ENCODE measurements around the gene SYT2.

SYT2 gene

DNA sequence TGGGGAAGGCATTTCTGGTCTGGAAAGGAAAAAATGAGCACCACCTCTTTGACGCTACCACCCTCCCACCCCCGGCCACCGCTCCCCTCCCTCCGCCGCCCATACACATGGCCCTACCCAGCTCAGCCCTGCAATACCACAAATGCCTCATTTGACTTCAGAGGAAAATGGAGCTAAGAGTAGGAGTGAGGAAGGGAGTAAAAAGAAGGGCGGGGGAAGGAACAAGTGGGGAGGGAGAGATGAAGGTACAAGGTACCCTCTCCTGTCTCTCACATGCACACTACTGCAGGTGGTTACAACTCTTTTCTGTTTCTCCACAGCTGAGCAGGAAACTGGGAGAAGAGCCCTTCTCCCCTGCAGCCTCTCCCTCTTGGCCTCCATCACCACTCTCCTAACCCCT, 7.1 kb downstream of the SYT2 start:
- DNase-seq: no peak

DNA sequence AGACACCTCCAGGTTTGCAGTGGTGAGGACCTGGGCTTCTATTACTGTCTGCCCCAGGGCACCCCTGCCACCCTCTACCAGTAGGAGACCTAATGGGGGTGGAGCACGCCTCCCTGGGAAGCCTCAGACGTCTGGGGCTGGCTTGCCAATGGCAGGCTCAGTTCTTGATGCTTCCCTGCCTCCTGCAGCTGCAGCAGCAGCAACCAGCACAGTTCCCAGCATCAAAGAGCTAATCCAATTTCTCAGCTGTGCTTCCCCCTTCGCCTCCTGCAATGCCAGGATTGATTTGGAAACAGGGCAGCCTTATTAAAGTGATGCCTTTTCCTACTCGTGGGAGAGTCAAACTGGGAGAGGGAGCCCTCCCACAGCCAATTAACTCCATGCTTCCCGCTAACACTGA, 8.2 kb downstream of the SYT2 start:
- no peak for DNase-seq

- DNase-seq: no peak
Measured at GRCh38 chr1:202701200-202701599, 9.1 kb downstream of the SYT2 start.

DNA sequence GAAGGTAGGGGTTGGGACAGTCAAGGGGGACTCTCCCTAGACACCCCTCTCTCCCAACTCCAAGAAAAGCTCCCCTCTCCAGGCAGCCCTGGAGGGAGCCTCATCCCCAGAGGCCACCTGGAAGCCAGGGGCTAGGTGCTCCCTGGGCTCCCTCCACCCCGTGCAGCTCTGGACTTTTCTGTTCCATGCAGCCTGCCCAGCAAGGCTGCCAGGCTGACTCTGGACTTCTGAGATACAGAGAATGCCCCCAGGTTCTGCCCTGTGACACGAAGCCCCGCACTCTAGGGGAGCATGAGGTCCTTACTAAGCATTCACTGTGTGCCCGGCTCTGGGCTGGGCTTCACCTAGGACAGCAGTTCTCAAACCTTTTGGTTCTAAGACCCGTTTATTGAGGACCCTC, 10.2 kb downstream of the SYT2 start:
- no peak for DNase-seq

GRCh38 chr1:202698276-202698675, 12.0 kb downstream of the SYT2 start:
- DNase-seq: no peak

DNA sequence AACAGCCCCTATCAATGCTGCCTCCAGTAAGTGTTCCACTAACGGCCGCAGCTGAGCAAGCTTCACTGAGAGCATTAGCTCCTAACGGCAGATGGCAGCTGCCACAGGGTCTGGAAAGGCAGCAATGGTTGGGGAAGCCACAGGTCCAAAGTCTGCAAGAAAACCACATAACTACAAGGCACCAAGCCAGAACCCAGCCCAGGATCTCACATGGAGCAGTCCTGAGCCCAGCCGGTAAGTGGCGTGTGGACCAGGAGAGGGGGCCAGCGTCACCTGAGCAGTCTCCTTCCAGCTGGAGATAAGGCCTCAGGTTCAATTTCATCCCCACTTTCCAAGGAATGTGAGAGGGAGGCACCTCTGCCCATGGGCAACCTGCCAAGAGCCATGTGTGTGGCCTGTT, 13.2 kb downstream of the SYT2 start:
- no peak for DNase-seq

DNA sequence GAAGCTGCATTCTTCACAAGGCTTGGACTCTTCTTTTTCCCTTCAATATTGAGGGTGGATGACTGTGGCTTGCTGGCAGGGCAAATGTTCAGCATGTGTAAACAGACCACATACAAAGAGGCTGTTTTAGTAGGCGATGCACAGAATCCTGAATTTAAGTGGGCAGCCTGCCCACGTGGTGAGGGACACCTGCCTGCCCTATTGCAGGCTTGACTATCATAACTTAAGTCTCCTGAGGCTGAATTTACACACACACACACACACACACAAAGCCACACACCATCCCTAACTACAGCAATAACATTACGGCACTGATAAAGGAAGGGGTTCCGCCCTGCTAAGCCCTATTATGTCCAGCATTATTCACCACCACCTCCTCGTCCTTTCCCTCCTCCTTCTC, 15.9 kb downstream of the SYT2 start:
- DNase-seq: no peak

GRCh38 chr1:202692959-202693555, 17.2 kb downstream of the SYT2 start:
- DNase-seq: peak in 3 of 4 experiments; percentile 32 to 56 (median 36)

- no peak for DNase-seq
Measured at GRCh38 chr1:202691816-202692215, 18.4 kb downstream of the SYT2 start.

DNA sequence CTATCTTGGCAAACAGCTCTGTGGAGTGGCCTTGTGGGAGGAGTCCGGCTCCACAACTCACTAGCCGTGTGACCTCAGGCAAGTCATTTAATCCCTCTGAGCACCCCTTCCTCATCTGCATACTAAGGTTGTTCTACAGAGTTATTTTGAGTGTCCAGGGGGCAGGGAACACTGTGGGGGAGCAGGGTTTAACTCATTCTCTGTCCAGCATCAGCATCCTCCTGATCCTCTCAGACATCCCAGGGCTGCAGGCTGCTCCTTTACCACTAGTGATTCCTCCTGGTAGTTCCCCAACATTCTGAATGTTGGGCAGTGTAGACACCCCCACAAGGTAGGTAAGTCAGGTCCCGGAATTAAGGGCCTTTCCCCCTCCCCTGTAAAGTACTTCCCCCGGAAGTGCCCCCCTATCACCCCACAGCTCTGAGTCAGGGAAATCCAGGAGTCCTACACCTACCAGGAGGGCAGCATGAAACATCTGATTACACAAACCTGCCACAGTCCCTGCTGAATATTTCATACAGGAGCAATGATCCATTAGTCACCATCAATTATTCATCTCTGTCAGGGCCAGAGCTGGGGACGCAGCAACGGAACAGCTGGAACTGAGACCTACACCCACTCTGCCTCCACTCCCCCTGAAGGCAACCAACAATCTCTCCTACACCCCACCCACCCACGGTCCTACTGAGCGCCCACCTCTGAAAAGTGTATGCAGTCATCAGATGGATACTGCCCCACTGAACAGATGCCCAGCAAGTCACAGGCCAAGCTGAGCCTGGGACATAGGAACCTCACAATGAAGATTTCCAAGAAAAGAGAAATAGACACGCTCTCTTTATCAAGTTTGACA, 20.5 kb downstream of the SYT2 start:
- DNase-seq: no peak

- no peak for DNase-seq
Measured at GRCh38 chr1:202689082-202689481, 21.2 kb downstream of the SYT2 start.

DNA sequence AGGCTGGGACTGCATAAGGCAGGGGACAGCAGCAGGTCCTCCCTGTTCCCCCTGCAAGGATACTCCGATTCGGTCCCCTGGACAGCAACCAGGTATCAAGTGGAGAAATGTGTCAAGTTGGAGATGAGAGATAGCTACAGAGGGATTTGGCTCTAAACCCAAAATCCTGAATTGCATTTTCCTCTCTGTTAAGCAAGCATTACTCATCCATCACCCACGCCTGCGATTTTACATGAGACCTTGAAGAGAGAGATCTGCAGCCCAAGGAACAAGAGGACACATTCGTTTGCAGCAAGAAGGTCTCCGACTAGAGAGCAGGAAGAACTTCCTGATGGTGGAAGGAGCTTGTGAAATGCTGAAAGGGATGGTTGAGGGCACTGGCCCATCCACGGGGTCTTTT, 21.9 kb downstream of the SYT2 start:
- DNase-seq: no peak

GRCh38 chr1:202687798-202688197, 22.5 kb downstream of the SYT2 start:
- DNase-seq: no peak

DNA sequence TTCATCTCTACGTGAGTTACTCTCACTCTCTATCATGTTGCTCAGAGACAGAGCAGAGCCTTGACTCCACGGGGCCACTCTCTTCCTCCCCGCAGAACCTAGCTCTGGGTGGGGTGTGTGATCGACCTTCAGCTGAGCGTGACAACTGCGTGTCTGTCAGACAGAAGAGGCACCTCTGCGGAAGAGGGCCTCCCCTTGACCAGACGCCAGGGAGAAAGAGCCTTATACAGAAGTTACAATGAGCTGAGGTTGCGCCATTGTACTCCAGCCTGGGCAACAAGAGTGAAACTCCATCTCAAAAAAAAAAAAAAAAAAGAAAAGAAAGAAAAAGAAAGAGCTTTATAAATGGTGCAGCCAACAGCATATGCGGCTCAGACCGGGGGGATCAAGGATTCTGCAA, 22.9 kb downstream of the SYT2 start:
- no peak for DNase-seq

GRCh38 chr1:202685641-202686040, 24.6 kb downstream of the SYT2 start:
- DNase-seq: no peak

DNA sequence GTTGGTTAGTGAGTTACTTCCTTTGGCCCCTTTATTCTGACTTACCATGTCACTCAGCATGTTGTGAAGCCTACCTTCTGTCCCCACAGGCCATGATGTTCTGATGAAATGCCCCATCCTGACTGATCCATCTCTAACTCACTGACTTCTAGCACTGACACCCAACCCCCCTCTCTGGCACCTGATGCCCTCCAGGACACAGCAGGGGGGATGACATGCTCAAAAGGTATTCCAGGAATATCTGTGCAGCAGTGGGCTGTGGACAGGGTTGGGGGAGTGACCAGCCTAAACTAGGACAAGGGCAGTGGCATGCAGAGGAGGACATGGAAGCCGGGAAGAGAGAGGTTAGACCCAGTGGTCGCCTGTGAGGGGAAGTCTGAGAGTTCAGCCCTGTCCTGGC, 25.5 kb downstream of the SYT2 start:
- DNase-seq: no peak

DNA sequence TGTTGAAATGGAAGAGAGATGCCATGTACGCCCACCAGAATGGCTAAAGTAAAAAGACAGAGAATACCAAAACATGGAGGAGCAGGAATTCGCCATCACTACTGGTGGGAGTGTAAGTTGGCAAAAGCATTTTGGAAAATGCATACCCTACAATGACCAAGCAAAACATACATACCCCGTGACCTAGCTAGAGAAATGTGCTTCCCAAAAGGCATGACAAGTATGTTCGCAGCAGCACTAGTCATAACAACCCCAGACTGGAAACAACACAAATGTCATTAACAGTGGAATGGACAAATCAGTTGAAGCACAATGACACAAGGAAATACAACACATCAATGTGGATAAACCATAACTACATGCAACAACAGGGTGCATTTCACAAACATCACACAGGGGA, 27.2 kb downstream of the SYT2 start:
- no peak for DNase-seq

DNA sequence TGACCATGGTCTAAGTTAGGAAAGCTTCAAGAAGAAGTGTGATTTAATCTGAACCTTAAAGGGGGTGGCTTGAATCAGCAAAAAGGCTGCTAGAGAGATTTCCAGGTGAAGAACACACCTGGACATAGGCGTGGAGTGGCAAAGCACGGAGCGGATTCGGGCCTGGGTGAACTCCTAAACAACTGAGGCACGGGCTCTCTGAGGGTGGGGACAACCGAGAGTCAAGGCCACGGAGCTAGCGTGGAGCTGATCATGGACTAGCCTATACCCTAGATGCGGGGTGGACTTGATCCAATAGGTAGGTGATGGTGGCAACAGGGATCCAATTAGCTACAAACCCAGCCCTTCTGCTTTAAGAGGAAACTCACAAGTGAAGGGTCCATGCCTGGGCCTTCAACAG, 27.8 kb downstream of the SYT2 start:
- no peak for DNase-seq

DNA sequence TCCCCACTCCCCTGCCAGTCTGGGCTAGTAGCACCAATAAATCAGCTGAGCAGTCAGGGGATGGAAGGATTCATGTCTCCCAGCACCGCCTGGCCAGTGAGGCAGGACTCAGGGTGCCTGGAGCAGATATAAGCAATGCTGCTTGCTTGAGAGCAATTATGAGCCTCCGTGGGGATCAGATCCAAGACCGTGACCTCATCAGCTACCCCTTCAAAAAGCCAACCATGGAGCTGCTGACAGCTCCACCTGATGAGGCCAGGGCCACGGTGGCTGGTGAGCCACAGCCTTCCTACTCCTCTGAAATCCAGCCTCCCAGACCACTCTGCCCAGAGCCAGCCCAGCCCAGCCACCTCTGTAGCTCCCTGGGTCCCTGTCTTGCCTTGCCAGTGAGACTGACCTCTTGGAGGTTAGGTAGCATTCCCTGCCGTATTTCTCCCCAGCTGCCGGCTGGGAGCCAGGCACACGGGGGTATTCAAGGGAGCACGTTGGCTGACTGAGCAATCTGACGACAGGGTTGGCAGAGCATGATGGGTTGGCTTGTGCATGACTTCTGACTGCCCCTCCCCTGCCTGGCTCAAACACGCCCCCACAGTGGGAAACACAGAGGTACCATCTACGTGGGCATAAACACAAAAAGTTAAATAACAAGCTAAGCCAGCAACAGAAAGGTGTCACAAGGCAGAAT, 28.4 kb downstream of the SYT2 start:
- no peak for DNase-seq

DNA sequence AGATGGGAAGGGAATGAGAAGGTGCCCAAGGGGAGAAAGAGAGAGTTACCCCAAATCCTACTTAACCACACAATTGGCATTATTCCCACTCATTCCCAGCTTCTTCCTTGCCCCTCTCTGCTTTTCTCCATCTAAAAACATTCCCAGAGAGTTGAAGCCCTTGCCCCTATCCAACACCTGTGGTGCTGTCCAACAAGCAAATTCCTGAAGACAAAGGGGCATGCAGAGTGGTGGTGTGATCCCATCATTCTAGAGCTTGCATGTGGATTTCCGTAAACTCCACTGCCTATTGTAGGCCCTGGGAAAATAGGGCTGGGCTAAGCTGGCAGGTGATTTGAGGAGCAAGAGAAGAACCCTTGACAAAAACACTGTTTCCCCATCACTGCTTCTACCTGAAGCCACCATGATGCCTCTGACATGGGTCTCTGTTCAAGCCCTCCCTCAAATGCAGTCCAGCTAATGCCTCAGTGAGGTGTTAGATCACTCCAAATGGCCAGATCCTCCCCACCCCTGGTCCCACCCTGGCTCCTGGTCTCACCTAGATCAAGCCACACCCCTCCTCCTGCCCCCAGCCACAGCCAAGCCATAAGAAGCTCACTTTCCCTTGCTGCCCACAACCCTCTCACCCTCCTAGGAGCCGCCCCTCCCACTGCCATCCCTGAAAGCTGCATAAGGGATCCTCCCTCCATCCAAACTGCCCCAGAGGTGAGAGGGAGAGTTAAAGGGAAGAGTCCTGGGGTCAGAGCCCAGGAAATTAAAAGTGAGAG, 29.5 kb downstream of the SYT2 start:
- no peak for DNase-seq

- no peak for DNase-seq
Measured at GRCh38 chr1:202679406-202680177, 30.7 kb downstream of the SYT2 start.

- no peak for DNase-seq
Measured at GRCh38 chr1:202677433-202677832, 32.8 kb downstream of the SYT2 start.

DNA sequence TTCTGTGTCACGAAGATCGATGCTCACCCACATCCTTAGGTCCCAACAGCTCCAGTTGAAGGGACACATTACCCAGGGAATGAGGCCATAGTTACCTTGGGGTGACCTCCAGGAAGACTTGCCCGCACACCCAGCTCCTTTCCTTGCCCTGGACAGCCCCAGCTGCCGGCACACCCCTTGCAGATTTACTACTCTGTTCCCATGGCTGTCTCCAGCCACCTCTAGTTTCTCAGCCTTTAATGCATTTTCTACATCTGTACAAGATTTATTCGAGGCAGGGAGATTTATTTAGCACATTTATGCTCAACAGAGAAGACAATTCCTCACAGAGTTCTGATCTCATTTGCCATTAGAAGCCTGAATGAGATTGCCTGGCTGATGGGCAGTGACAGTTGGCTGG, 36.7 kb downstream of the SYT2 start:
- DNase-seq: no peak

Data from activated naive CD4-positive, alpha-beta T cell (primary cell).